Ovary (tissue), 9 donors: ENCODE measurements around the gene SLC9A3. TPM values are rescaled to one million over a fixed set of nuclear protein-coding genes. Genes with fewer than 3 reads are reported as not detected.
"Not testable (repeated sequence)": the region's sequence is repeated elsewhere in the genome, so short reads cannot be mapped to it uniquely, and the experiment has no call there.

Experiments used
- DNase-seq, 5 donors: peaks; one replicate each; pipeline ENCODE4 v3.0.0-alpha.2; 2019 to 2020
- H3K27ac ChIP-seq, 2 donors: fragments of 200-600 bp; one replicate each; pipeline versions ENCODE4 v1.5.1 to v1.8.0; 2019 to 2022
- H3K27me3 ChIP-seq: fragments of 200-600 bp; one replicate; pipeline ENCODE4 v1.8.0; 2022
- H3K36me3 ChIP-seq: fragments of 200-600 bp; sonication (generic); one replicate; pipeline ENCODE4 v1.5.1; 2019
- H3K4me1 ChIP-seq: one replicate; pipeline ENCODE4 v1.8.1; 2013; ENCODE audit warnings: mild to moderate bottlenecking, moderate library complexity; ENCODE audit not compliant: insufficient read depth
- H3K4me3 ChIP-seq: fragments of 200-600 bp; sonication (generic); one replicate; pipeline ENCODE4 v1.5.1; 2017
- H3K9me3 ChIP-seq, 2 donors: fragments of 200-600 bp in 1 of 2; sonication (generic) in 1 of 2; one replicate each; pipeline versions ENCODE4 v1.5.1 to v1.8.1; 2013 to 2019; ENCODE audit warnings: mild to moderate bottlenecking in 1 of 2, moderate library complexity in 1 of 2
- CTCF ChIP-seq, 3 donors: fragments of 450-650 bp in 2 of 3; fragments of 200-600 bp in 1 of 3; IDR thresholded peaks; one replicate each; pipeline versions ENCODE4 v1.5.1 to v1.8.0; 2016 to 2022; ENCODE audit warnings: antibody characterized with exemption in 3 of 3, mild to moderate bottlenecking in 1 of 3
- EP300 ChIP-seq: sonication (generic); formaldehyde crosslinking; IDR thresholded peaks from one replicate; pipeline ENCODE4 v1.6.1; 2017; ENCODE audit warnings: antibody characterized with exemption
- POLR2A ChIP-seq: fragments of 450-650 bp; IDR thresholded peaks from one replicate; pipeline ENCODE4 v1.6.1; 2017; ENCODE audit warnings: antibody characterized with exemption, mild to moderate bottlenecking, moderate library complexity
- WGBS, 3 donors: extraction: QIAGEN DNeasy Blood & Tissue Kit in 1 of 3; methylation state at CpG; one replicate each; pipeline versions ENCODE4 v1.1.5 to v1.1.7; 2013 to 2017; 5-methylcytosine and 5-hydroxymethylcytosine counted together
- intact Hi-C, 4 donors: fragments of 100-400 bp; cut with DNase I; formaldehyde crosslinking; loops; one replicate each; pipeline versions ENCODE4 v1.11.0 to v1.15.1; 2022 to 2023
- polyA plus RNA-seq, 2 donors: library from polyadenylated mRNA; stranded (reverse); fragments of 200-250 nt in 1 of 2; fragments of 350-450 nt in 1 of 2; fragmentation: Illumina TruSeq in 1 of 2; extraction: RNeasy Lipid Tissue Mini Kit (QIAGEN cat#74804) in 1 of 2; gene quantifications; one replicate each; pipeline ENCODE4 v1.2.3, GENCODE V29; 2013 to 2014
- total RNA-seq, 7 donors: library from RNA; depleted of rRNA in 2 of 7; stranded (reverse); fragments of >200 nt in 2 of 7; fragmentation: NEBNext Ultra II Directional in 3 of 7; extraction: Animal tissue kit (Norgen Biotek cat#: 25700) in 3 of 7; gene quantifications; one replicate each; pipeline versions ENCODE4 v1.1.0 to v1.2.4, GENCODE V29; 2016 to 2023
- donor health status: DM: no; HTN: no; CAD: no; lungs with moderate emphysema.
- donor health status: DM: no; HTN: no; CAD: no.
- donor health status: Bipolar disorder and iron deficiency.
- donor health status: DM: yes; HTN: yes; CAD: no.
- donor health status: DM: no; HTN: no; CAD: no.
- donor health status: DM: yes; HTN: yes; CAD: no.

The SLC9A3 gene
- total and polyA plus RNA-seq, 9 donors = 1.2 to 3.6 (median 1.9) TPM

- no peaks in the 10 kb centered on the region for H3K36me3 ChIP-seq
- DNase-seq = no peak
- intact Hi-C loops = loop anchor here in 1 of 4 donors (10.0 kb wide), 1 partner anchor 116 kb away; no protein-coding TSS in a partner anchor
- TF ChIP-seq EP300 (no peak), POLR2A (no peak), CTCF (IDR thresholded peaks at IDR 0.05) (no peak)
- no peaks in the 10 kb centered on the region for H3K27me3 ChIP-seq
- H3K4me1 ChIP-seq = no peaks in the 10 kb centered on the region
- H3K4me3 ChIP-seq = no peak overlapping the region
- no peaks in the 10 kb centered on the region for H3K9me3 ChIP-seq
- WGBS, 3 donors = 41 to 57% (median 44%) methylated on average over 40 of the region's 40 CpGs
- no peak overlapping the region for H3K27ac ChIP-seq
These were observed 35.2 kb downstream of the SLC9A3 start for GRCh38 chr5:488744-489688.

- H3K4me1 ChIP-seq = no peaks in the 10 kb centered on the region
- DNase-seq = no peak
- 88 to 94% (median 91%) methylated on average over 20 to 33 of the region's 33 CpGs for WGBS, 3 donors
- TF ChIP-seq POLR2A (no peak), CTCF (IDR thresholded peaks at IDR 0.05) (no peak), EP300 (no peak)
- no peak overlapping the region for H3K4me3 ChIP-seq
- no peak overlapping the region for H3K27ac ChIP-seq
- no peaks in the 10 kb centered on the region for H3K27me3 ChIP-seq
- H3K9me3 ChIP-seq = no peaks in the 10 kb centered on the region
- no peaks in the 10 kb centered on the region for H3K36me3 ChIP-seq
- intact Hi-C loops = loop anchor here in 1 of 4 donors (10.0 kb wide), 1 partner anchor 117 kb away; no protein-coding TSS in a partner anchor
These were observed 36.0 kb downstream of the SLC9A3 start for GRCh38 chr5:488241-488640.

- 89 to 94% (median 93%) methylated on average over 16 to 21 of the region's 22 CpGs for WGBS, 3 donors
- DNase-seq, H3K4me1 ChIP-seq, H3K4me3 ChIP-seq, H3K9me3 ChIP-seq, H3K36me3 ChIP-seq, H3K27ac ChIP-seq, H3K27me3 ChIP-seq: not testable (repeated sequence)
- intact Hi-C loops = loop anchor here in 1 of 4 donors (10.0 kb wide), 1 partner anchor 118 kb away; no protein-coding TSS in a partner anchor
These were observed 37.7 kb downstream of the SLC9A3 start for GRCh38 chr5:486597-486996.

- no peak for TF ChIP-seq CTCF (IDR thresholded peaks at IDR 0.05)
- TF ChIP-seq POLR2A = no peak
- no peak for TF ChIP-seq EP300
- Histone ChIP-seq H3K36me3 (no peaks in the 10 kb centered on the region), H3K27ac (no peak overlapping the region), H3K4me1 (no peaks in the 10 kb centered on the region), H3K27me3 (no peaks in the 10 kb centered on the region), H3K4me3 (no peak overlapping the region), H3K9me3 (no peaks in the 10 kb centered on the region)
- DNase-seq = no peak
- WGBS, 3 donors = 49 to 69% (median 57%) methylated on average over 23 of the region's 23 CpGs
- intact Hi-C loops = loop anchor here in 1 of 4 donors (10.0 kb wide), 1 partner anchor 119 kb away; no protein-coding TSS in a partner anchor
These were observed 38.2 kb downstream of the SLC9A3 start for GRCh38 chr5:485946-486491.
